Spleen (tissue), 7 donors: ENCODE results near the gene BTNL9.

ENCODE experiments used
- CTCF ChIP-seq, 11 experiments: fragments of 200-600 bp in 7 of 11; fragments of 450-650 bp in 4 of 11; sonication (generic) in 4 of 11; IDR thresholded peaks in 8 of 11; conservative IDR thresholded peaks in 3 of 11; 1 replicate in 7 of 11; 2 replicates in 4 of 11; pipeline versions ENCODE4 v1.4.0 to v1.8.0; 2016 to 2021; ENCODE audit warnings: antibody characterized with exemption in 11 of 11, inconsistent platforms in 4 of 11, mild to moderate bottlenecking in 1 of 11
- POLR2A ChIP-seq, 3 donors: fragments of 450-650 bp; IDR thresholded peaks; one replicate each; pipeline ENCODE4 v1.5.1; 2017; ENCODE audit warnings: antibody characterized with exemption in 3 of 3, mild to moderate bottlenecking in 1 of 3
- POLR2AphosphoS5 ChIP-seq, 3 donors: sonication (generic); formaldehyde crosslinking; IDR thresholded peaks; one replicate each; pipeline ENCODE4 v1.5.1; 2017; ENCODE audit warnings: antibody characterized with exemption in 3 of 3
- donor health status: DM: no; HTN: no; CAD: no; lungs with moderate emphysema.
- donor health status: DM: no; HTN: no; CAD: no.
- donor health status: DM: no; HTN: no; CAD: no.

- TF ChIP-seq CTCF (IDR thresholded peaks at IDR 0.05 in 8 of 11, conservative IDR thresholded peaks at IDR 0.05 in 3 of 11), result no peak
- TF ChIP-seq POLR2AphosphoS5 (IDR thresholded peaks at IDR 0.05), result no peak
- TF ChIP-seq POLR2A (IDR thresholded peaks at IDR 0.05), result no peak
Measured at GRCh38 chr5:181039931-181040630, at the start of gene BTNL9.
